ENCODE data around the gene STARD13.
A peak's percentile ranks its signal among the peaks of the same experiment; 100 is the strongest.
"Not testable (repeated sequence)": the region's sequence is repeated elsewhere in the genome, so short reads cannot be mapped to it uniquely, and the experiment has no call there.

Gene STARD13

GRCh38 chr13:33249894-33250293 is 35.7 kb downstream of the STARD13 start:
- no peak for DNase-seq

GRCh38 chr13:33249066-33249465 is 36.5 kb downstream of the STARD13 start:
- DNase-seq: no peak

GRCh38 chr13:33245505-33246158 is 39.9 kb downstream of the STARD13 start:
- DNase-seq: no peak

GRCh38 chr13:33244907-33245287 is 40.7 kb downstream of the STARD13 start:
- DNase-seq: no peak

- no peak for DNase-seq
These were observed 41.2 kb downstream of the STARD13 start for GRCh38 chr13:33244210-33244906.

GRCh38 chr13:33242984-33243617 is 42.5 kb downstream of the STARD13 start:
- DNase-seq: no peak

- DNase-seq: not testable (repeated sequence)
These were observed 43.2 kb downstream of the STARD13 start for GRCh38 chr13:33242372-33242771.

GRCh38 chr13:33236021-33236420 is 49.5 kb downstream of the STARD13 start:
- DNase-seq: no peak

- DNase-seq: no peak
These were observed 50.0 kb downstream of the STARD13 start for GRCh38 chr13:33235564-33235963.

- no peak for DNase-seq
These were observed 50.5 kb downstream of the STARD13 start for GRCh38 chr13:33235078-33235477.

- DNase-seq: no peak
These were observed 52.0 kb downstream of the STARD13 start for GRCh38 chr13:33233547-33233946.

- no peak for DNase-seq
These were observed 52.7 kb downstream of the STARD13 start for GRCh38 chr13:33232883-33233282.

GRCh38 chr13:33231339-33231738 is 54.2 kb downstream of the STARD13 start:
- DNase-seq: no peak

- DNase-seq: no peak
These were observed 55.2 kb downstream of the STARD13 start for GRCh38 chr13:33230178-33230881.

GRCh38 chr13:33229446-33230177 is 55.9 kb downstream of the STARD13 start:
- peak; percentile 15 for DNase-seq

- DNase-seq: no peak
These were observed 56.7 kb downstream of the STARD13 start for GRCh38 chr13:33228648-33229445.

GRCh38 chr13:33227927-33228647 is 57.5 kb downstream of the STARD13 start:
- DNase-seq: no peak

- no peak for DNase-seq
These were observed 60.9 kb downstream of the STARD13 start for GRCh38 chr13:33224686-33225085.

- DNase-seq: no peak
These were observed 61.4 kb downstream of the STARD13 start for GRCh38 chr13:33224191-33224590.

- DNase-seq: no peak
These were observed 65.6 kb downstream of the STARD13 start for GRCh38 chr13:33219926-33220325.

- no peak for DNase-seq
These were observed 67.1 kb downstream of the STARD13 start for GRCh38 chr13:33218426-33218825.

All from NCI-H524 treated with DMSO at 0.1 percent for 48 hours (cell line).